PC-3 (cell line): ENCODE results near the gene TRIM33.

Experiments
- EZH2 ChIP-seq: fragments of 300-600 bp; sonication (generic); IDR thresholded peaks from one replicate; pipeline ENCODE4 v1.6.1; 2017; ENCODE audit warnings: antibody characterized with exemption, mild to moderate bottlenecking, low read length; ENCODE audit not compliant: unreplicated experiment
- EZH2phosphoT487 ChIP-seq: fragments of 300-600 bp; sonication (generic); IDR thresholded peaks from 2 replicates; pipeline ENCODE4 v1.6.1; 2018; ENCODE audit warnings: mild to moderate bottlenecking, antibody characterized with exemption, low read length, borderline replicate concordance
- TF ChIP-seq, protein P1 (sequence below): fragments of 300-600 bp; sonication (generic); conservative IDR thresholded peaks from 2 replicates; pipeline ENCODE4 v1.5.1; 2017; ENCODE audit warnings: antibody characterized with exemption, low read depth, mild to moderate bottlenecking, low read length

- TF ChIP-seq, protein P1, sequence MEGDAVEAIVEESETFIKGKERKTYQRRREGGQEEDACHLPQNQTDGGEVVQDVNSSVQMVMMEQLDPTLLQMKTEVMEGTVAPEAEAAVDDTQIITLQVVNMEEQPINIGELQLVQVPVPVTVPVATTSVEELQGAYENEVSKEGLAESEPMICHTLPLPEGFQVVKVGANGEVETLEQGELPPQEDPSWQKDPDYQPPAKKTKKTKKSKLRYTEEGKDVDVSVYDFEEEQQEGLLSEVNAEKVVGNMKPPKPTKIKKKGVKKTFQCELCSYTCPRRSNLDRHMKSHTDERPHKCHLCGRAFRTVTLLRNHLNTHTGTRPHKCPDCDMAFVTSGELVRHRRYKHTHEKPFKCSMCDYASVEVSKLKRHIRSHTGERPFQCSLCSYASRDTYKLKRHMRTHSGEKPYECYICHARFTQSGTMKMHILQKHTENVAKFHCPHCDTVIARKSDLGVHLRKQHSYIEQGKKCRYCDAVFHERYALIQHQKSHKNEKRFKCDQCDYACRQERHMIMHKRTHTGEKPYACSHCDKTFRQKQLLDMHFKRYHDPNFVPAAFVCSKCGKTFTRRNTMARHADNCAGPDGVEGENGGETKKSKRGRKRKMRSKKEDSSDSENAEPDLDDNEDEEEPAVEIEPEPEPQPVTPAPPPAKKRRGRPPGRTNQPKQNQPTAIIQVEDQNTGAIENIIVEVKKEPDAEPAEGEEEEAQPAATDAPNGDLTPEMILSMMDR: no peak
- TF ChIP-seq EZH2: no peak
- no peak for TF ChIP-seq EZH2phosphoT487
Measured at GRCh38 chr1:114384922-114385321, 126.1 kb downstream of the TRIM33 start.
